Measurements from ENCODE around the gene TFB1M. TPM values are rescaled to one million over a fixed set of nuclear protein-coding genes. Genes with fewer than 3 reads are reported as not detected.
"Not testable (repeated sequence)": the region's sequence is repeated elsewhere in the genome, so short reads cannot be mapped to it uniquely, and the experiment has no call there.

TFB1M gene
- total and polyA plus RNA-seq, 5 donors = 13.2 to 20.6 (median 20.0) TPM

- intact Hi-C loops (cut with DNase I) = no loop called here
- WGBS = 61% methylated on average over 1 of the region's 1 CpG
- DNase-seq = no peak
- H3K4me1 ChIP-seq (ENCODE audit: control insufficient read depth, insufficient read depth, low read length) = peaks cover 5% of the 10 kb centered on the region
- H3K27ac ChIP-seq (ENCODE audit: low read length) = no peak overlapping the region
- no peak for ATAC-seq
- H3K27me3 ChIP-seq (ENCODE audit: control insufficient read depth, insufficient read depth) = no peaks in the 10 kb centered on the region
- no peaks in the 10 kb centered on the region for H3K9me3 ChIP-seq (ENCODE audit: control insufficient read depth, low read length)
- no peak overlapping the region for H3K4me3 ChIP-seq (ENCODE audit: low read length)
These were observed 39.8 kb downstream of the TFB1M start for GRCh38 chr6:155274533-155274932.

DNA sequence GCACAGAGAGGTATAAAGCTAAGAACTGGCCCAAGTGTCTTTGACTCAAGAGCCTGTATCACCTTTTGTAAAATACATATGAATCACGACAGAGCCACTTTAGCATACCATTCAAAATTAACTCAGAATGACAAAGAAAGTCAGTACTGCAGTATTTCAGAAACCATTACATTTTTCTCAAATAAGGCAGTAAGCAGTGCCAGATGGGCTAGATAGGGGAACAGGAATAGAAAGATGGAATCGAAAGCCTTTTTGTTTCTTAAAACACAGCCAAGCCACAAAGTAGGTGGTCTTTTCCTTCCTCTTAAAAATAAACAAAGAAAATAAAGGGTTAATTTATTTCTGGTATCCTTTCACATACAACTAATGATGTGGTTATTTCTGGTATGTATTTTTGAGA lies 40.2 kb downstream of the TFB1M start:
- no peak overlapping the region for H3K4me3 ChIP-seq (ENCODE audit: low read length)
- intact Hi-C loops (cut with DNase I) = no loop called here
- 51% methylated on average over 2 of the region's 2 CpGs for WGBS

GRCh38 chr6:155273431-155273830 lies 40.9 kb downstream of the TFB1M start:
- no peaks in the 10 kb centered on the region for H3K27me3 ChIP-seq (ENCODE audit: control insufficient read depth, insufficient read depth)
- H3K9me3 ChIP-seq (ENCODE audit: control insufficient read depth, low read length) = no peaks in the 10 kb centered on the region
- peaks cover 5% of the 10 kb centered on the region for H3K4me1 ChIP-seq (ENCODE audit: control insufficient read depth, insufficient read depth, low read length)
- no peak overlapping the region for H3K4me3 ChIP-seq (ENCODE audit: low read length)
- intact Hi-C loops (cut with DNase I) = no loop called here
- peak overlapping the region; percentile 23 for H3K27ac ChIP-seq (ENCODE audit: low read length)
- DNase-seq = no peak
- WGBS = 44% methylated on average over 3 of the region's 3 CpGs
- no peak for ATAC-seq

More for the DNA sequence above, 40.2 kb downstream of the TFB1M start:
- Histone ChIP-seq H3K9me3 (ENCODE audit: control insufficient read depth, low read length) (no peaks in the 10 kb centered on the region), H3K4me1 (ENCODE audit: control insufficient read depth, insufficient read depth, low read length) (peaks cover 5% of the 10 kb centered on the region), H3K27ac (ENCODE audit: low read length) (no peak overlapping the region), H3K27me3 (ENCODE audit: control insufficient read depth, insufficient read depth) (no peaks in the 10 kb centered on the region)
- ATAC-seq = no peak
- DNase-seq = no peak

DNA sequence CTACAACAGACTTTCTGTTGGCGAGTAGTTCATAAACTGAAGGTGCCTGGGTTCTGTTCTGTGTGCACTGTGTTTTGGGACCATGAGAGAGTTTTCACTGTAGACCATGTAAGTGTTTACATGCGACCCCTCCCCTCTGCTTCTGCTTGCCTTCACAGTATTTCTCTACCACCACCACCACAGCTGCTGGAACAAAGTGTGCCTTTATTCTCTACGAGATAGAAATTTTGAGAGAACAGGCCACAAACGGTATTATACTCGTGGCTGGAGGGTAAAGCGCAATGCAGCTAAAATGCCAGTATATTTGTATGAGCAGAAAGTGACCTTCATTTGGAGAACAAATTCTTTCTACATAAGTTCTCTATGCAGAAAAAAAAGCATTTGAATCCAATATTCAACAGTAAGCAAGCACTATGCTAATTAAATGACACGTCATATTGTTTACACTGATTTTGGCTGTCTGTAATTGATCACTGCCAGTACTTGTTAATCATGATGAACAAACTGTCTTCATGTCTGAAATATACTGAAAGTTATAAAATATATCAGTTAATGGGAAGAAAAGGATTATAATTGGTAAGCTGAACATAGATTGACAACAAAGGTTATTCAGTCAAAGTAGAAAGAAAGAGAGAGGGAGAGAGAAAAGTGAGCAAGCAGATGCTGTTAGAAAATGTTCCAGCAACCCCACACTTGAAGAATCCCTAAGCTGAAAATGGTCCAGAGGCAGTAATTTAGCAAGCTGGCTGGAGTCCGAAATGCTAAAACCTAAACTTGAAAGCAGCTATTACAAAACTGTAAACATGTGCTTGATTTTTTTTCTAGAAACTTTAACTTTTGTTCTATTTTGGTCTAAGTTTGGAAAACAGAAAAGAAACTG lies 41.7 kb downstream of the TFB1M start:
- peak overlapping the region; percentile 76 for H3K27ac ChIP-seq (ENCODE audit: low read length)
- H3K4me3 ChIP-seq (ENCODE audit: low read length) = no peak overlapping the region
- DNase-seq = no peak
- H3K9me3 ChIP-seq (ENCODE audit: control insufficient read depth, low read length) = no peaks in the 10 kb centered on the region
- ATAC-seq = no peak
- intact Hi-C loops (cut with DNase I) = no loop called here
- no peaks in the 10 kb centered on the region for H3K27me3 ChIP-seq (ENCODE audit: control insufficient read depth, insufficient read depth)
- peaks cover 4% of the 10 kb centered on the region for H3K4me1 ChIP-seq (ENCODE audit: control insufficient read depth, insufficient read depth, low read length)
- 77% methylated on average over 8 of the region's 8 CpGs for WGBS

DNA sequence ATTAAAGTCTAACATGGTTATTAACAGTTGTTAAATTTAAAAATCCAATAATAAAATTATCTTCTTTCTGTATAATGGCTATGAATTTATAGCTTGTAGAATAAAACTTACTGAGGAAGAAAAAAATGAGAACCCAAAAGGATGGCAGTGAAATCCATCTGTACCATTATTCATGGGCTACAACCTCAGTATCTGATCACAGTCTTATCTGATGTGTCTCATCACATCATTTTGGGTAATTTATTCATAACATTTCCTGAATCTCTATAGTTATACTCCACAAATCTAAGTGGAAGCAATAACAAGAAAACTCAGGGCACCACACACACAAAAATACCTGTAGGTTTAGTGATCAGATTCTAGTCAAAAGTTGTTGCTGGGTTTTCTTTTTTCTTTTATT lies 43.1 kb downstream of the TFB1M start:
- Histone ChIP-seq H3K4me1 (ENCODE audit: control insufficient read depth, insufficient read depth, low read length) (peaks cover 4% of the 10 kb centered on the region), H3K9me3 (ENCODE audit: control insufficient read depth, low read length) (no peaks in the 10 kb centered on the region), H3K27me3 (ENCODE audit: control insufficient read depth, insufficient read depth) (no peaks in the 10 kb centered on the region), H3K4me3 (ENCODE audit: low read length) (no peak overlapping the region), H3K27ac (ENCODE audit: low read length) (no peak overlapping the region)
- DNase-seq (no peak), ATAC-seq (no peak)
- intact Hi-C loops (cut with DNase I) = no loop called here

DNA sequence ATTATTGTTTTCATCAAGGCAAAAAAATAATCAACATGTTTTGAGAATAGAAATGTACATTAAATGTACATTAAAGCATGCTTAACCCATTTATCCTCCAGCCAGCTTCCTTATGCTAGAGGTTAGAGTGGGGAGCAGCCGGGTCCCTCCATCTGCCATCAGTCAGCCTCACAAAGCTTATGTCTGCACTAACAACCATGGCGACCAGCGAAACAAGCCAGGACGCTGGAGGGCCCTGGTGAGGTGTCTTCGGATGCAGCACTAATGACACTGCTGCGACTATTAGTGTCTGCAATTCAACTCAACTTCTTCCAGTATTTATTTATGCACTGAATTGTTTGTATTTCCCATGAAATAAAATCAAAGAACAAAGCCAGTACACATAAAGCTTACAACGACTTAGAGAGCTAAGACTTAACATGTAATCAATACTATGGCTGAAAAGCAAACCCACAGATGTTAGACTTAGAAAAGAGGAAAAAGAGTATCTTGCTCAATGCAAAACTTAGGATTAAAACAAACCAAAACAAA lies 43.7 kb downstream of the TFB1M start:
- intact Hi-C loops (cut with DNase I) = no loop called here
- no peak for DNase-seq
- Histone ChIP-seq H3K4me3 (ENCODE audit: low read length) (no peak overlapping the region), H3K4me1 (ENCODE audit: control insufficient read depth, insufficient read depth, low read length) (peaks cover 4% of the 10 kb centered on the region), H3K27ac (ENCODE audit: low read length) (no peak overlapping the region), H3K9me3 (ENCODE audit: control insufficient read depth, low read length) (no peaks in the 10 kb centered on the region), H3K27me3 (ENCODE audit: control insufficient read depth, insufficient read depth) (no peaks in the 10 kb centered on the region)
- ATAC-seq = no peak
- 84% methylated on average over 7 of the region's 7 CpGs for WGBS

GRCh38 chr6:155269765-155270164 lies 44.5 kb downstream of the TFB1M start:
- ATAC-seq (no peak), DNase-seq (no peak)
- intact Hi-C loops (cut with DNase I) = no loop called here
- H3K27ac ChIP-seq (ENCODE audit: low read length) = no peak overlapping the region
- 80% methylated on average over 3 of the region's 3 CpGs for WGBS
- H3K4me3 ChIP-seq (ENCODE audit: low read length) = no peak overlapping the region
- peaks cover 4% of the 10 kb centered on the region for H3K4me1 ChIP-seq (ENCODE audit: control insufficient read depth, insufficient read depth, low read length)
- H3K27me3 ChIP-seq (ENCODE audit: control insufficient read depth, insufficient read depth) = no peaks in the 10 kb centered on the region
- no peaks in the 10 kb centered on the region for H3K9me3 ChIP-seq (ENCODE audit: control insufficient read depth, low read length)

DNA sequence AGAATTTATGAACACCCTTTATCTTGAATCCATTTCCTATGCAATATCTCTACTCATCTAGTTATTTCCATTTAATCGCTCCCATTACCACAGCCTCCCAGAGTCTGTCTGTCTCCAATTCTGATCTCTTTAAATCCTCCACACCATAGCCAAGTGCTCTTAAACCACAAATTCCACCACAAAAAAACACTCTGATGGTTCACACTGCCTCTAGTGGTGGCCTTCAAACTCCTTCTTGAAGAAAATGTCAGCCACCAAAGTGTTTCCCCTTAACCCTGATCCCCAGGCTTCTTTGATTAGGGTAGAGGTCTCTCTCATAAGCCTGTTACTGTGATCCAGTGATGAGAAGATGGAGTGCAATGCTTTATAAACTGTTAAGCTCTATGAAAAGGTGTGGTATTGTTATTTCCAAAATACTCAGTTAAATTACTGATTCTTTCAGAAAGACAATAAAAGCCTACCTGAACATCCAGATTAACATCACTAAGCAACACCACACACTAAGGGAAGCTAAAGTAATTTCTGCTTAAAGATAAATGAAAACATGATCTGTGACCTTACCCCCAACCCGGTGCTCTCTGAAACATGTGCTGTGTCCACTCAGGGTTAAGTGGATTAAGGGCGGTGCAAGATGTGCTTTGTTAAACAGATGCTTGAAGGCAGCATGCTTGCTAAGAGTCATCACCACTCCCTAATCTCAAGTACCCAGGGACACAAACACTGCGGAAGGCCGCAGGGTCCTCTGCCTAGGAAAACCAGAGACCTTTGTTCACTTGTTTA lies 46.0 kb downstream of the TFB1M start:
- DNase-seq; H3K27me3 ChIP-seq (ENCODE audit: control insufficient read depth, insufficient read depth); intact Hi-C loops (cut with DNase I); H3K27ac ChIP-seq (ENCODE audit: low read length); H3K4me1 ChIP-seq (ENCODE audit: control insufficient read depth, insufficient read depth, low read length); H3K4me3 ChIP-seq (ENCODE audit: low read length); H3K9me3 ChIP-seq (ENCODE audit: control insufficient read depth, low read length): not testable (repeated sequence)
- ATAC-seq = peak in 1 of 2 donors; percentile 32
- WGBS = 74% methylated on average over 3 of the region's 5 CpGs

- peaks cover 5% of the 10 kb centered on the region for H3K4me1 ChIP-seq (ENCODE audit: control insufficient read depth, insufficient read depth, low read length)
- no peaks in the 10 kb centered on the region for H3K9me3 ChIP-seq (ENCODE audit: control insufficient read depth, low read length)
- no peaks in the 10 kb centered on the region for H3K27me3 ChIP-seq (ENCODE audit: control insufficient read depth, insufficient read depth)
- no peak overlapping the region for H3K4me3 ChIP-seq (ENCODE audit: low read length)
- H3K27ac ChIP-seq (ENCODE audit: low read length) = no peak overlapping the region
- no peak for ATAC-seq
- no peak for DNase-seq
- intact Hi-C loops (cut with DNase I) = no loop called here
- 98% methylated on average over 2 of the region's 2 CpGs for WGBS
These were observed 46.9 kb downstream of the TFB1M start for GRCh38 chr6:155267411-155267810.

- H3K27ac ChIP-seq (ENCODE audit: low read length) = no peak overlapping the region
- H3K9me3 ChIP-seq (ENCODE audit: control insufficient read depth, low read length) = no peaks in the 10 kb centered on the region
- 91% methylated on average over 4 of the region's 4 CpGs for WGBS
- H3K4me1 ChIP-seq (ENCODE audit: control insufficient read depth, insufficient read depth, low read length) = peaks cover 5% of the 10 kb centered on the region
- H3K27me3 ChIP-seq (ENCODE audit: control insufficient read depth, insufficient read depth) = no peaks in the 10 kb centered on the region
- ATAC-seq (no peak), DNase-seq (no peak)
- intact Hi-C loops (cut with DNase I) = no loop called here
- H3K4me3 ChIP-seq (ENCODE audit: low read length) = no peak overlapping the region
These were observed 48.3 kb downstream of the TFB1M start for GRCh38 chr6:155265843-155266535.
